SKM-1 treated with dmso at 0.1 percent for 144 hours (cell line): ENCODE measurements around the gene KCNJ14.
A peak's percentile ranks its signal among the peaks of the same experiment; 100 is the strongest.

Source experiments
- DNase-seq: peaks from one replicate; lab custom pipeline; 2025; ENCODE audit not compliant: unreplicated experiment; lab: John Stamatoyannopoulos, UW

Gene KCNJ14

GRCh38 chr19:48445256-48445605 lies 10.1 kb upstream of the KCNJ14 start:
- peak; percentile 46 for DNase-seq

GRCh38 chr19:48445606-48446481 lies 9.5 kb upstream of the KCNJ14 start, which contains the start of gene GRWD1:
Gene GRWD1 (plus strand): TSS chr19:48445983. CDS start chr19:48446006, 23 bp downstream.
- peak; percentile 84 for DNase-seq

GRCh38 chr19:48446579-48446978 lies 8.8 kb upstream of the KCNJ14 start:
- no peak for DNase-seq

DNA sequence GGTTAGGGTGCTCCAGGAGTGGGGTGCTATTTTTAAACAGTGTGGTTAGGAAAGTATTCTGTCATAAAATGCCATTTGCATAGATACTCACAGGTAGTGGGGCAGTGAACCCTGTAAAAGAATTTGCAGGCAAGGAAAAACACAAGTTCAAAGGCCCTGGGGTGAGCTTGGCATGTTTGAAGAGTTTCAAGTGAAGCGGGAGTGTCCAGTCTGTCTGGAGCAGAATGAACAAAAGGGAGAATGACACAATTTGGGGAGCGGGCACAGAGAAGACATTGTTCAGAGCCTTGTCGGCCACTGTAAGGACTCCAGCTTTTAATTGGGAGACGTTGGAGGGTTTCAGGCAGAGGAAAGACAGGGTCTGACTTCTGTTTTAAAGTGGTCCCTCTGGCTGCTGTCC lies 6.8 kb upstream of the KCNJ14 start:
- no peak for DNase-seq

DNA sequence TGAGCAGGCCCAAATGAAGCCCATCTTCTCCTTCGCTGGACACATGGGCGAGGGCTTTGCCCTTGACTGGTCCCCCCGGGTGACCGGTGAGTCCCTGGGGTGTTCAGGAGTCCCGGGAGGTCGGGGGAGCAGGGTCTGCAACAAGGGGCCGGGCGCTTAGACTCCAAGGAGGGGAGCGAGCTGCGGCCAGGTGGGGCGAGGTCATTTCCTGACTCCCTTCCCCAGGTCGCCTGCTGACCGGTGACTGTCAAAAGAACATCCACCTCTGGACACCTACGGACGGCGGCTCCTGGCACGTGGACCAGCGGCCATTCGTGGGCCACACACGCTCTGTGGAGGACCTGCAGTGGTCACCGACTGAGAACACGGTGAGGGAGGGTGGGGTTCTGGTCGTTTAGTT lies 4.9 kb upstream of the KCNJ14 start:
- no peak for DNase-seq

GRCh38 chr19:48450863-48451262 lies 4.5 kb upstream of the KCNJ14 start:
- no peak for DNase-seq

- no peak for DNase-seq
Observed at GRCh38 chr19:48451624-48452023, 3.8 kb upstream of the KCNJ14 start.

DNA sequence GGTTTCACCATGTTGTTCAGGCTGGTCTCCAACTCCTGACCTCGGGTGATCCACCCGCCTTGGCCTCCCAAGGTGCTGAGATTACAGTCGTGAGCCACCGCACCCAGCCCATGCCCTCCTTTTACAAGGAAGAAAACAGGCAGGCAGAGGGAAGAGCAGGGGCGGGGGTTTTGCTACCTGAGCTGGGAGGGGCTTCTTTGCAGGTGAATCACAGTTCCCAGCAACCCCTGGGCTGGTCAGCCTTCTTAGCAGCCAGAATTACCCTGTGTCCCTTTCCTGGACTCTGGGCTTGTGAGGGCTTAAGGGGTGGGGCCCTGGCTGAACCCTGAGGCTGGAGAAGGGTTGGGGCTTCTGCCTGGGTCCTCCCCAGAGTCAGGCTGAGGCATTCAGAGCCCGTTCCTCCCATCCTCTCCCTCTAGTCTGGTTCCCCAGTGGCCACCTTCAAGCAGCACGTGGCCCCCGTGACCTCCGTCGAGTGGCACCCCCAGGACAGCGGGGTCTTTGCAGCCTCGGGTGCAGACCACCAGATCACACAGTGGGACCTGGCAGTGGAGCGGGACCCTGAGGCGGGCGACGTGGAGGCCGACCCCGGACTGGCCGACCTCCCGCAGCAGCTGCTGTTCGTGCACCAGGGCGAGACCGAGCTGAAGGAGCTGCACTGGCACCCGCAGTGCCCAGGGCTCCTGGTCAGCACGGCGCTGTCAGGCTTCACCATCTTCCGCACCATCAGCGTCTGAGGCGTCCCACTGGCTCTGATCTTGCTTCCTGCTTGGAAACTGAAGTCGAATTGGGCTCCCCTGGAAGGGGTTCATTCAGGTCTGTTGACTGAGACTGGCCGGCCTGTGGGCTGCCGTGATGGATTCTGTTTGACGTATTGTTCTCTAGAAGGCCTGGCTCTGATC lies 2.8 kb upstream of the KCNJ14 start:
- no peak for DNase-seq

- DNase-seq, result no peak
Observed at GRCh38 chr19:48454150-48454730, 1.1 kb upstream of the KCNJ14 start.

DNA sequence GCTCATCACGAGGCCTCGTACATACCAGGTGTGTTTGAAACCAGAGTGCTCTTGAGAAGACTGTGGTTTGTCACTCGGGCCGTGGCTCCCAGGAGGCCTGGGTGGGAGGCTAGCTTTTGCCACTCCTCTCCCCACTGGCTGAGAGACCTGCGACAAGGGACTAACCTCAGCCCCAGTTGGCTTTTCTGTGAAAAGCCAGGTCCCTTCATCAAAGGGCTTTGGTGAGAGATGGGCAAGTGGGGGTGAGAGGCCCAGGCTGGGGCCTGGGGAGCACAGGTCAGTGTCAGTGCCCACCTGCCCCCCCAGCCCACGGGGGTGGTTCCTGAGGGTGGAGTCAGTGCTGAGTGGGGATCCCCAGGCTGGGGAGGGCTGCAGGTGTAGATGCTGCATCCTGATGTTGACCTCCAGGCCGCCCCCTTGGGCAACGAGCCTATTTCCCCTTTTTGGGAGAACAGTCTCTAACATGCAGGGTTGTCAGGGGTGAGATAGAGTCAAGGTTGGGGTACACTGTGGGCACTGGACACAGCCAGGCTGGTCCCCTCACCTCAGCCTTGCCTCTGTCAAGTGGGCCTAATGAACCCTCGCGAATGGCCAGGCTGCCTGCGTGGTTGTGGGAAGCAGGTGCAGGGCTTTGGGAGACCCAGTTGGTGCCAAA lies 661 bp downstream of the KCNJ14 start:
- DNase-seq, result no peak

DNA sequence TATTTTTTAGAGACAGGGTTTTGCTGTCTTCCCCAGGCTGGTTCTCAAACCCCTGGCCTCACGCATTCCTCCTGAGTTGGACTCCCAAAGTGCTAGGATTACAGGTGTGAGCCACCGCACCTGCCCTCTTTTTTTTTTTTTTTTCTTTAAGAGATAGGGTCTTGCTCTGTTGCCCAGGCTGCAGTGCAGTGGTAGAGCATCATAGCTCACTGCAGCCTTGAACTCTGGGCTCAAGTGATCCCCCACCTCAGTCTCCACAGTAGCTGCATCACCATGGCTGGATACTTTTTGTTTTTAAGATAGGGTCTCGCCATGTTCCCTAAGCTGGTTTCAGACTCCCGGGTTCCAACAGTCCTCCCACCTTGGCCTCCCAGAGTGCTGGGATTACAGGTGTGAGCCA lies 1.5 kb downstream of the KCNJ14 start:
- no peak for DNase-seq

GRCh38 chr19:48458016-48458415 lies 2.6 kb downstream of the KCNJ14 start:
- no peak for DNase-seq

DNA sequence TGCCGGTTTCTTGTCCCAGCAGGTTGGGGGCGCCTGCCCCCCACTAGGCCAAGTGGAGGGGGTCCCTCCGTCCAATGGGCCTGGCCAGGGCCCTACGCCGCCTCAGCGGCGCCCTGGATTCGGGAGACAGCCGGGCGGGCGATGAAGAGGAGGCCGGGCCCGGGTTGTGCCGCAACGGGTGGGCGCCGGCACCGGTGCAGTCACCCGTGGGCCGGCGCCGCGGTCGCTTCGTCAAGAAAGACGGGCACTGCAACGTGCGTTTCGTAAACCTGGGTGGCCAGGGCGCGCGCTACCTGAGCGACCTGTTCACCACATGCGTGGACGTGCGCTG lies 6.2 kb downstream of the KCNJ14 start:
- no peak for DNase-seq

DNA sequence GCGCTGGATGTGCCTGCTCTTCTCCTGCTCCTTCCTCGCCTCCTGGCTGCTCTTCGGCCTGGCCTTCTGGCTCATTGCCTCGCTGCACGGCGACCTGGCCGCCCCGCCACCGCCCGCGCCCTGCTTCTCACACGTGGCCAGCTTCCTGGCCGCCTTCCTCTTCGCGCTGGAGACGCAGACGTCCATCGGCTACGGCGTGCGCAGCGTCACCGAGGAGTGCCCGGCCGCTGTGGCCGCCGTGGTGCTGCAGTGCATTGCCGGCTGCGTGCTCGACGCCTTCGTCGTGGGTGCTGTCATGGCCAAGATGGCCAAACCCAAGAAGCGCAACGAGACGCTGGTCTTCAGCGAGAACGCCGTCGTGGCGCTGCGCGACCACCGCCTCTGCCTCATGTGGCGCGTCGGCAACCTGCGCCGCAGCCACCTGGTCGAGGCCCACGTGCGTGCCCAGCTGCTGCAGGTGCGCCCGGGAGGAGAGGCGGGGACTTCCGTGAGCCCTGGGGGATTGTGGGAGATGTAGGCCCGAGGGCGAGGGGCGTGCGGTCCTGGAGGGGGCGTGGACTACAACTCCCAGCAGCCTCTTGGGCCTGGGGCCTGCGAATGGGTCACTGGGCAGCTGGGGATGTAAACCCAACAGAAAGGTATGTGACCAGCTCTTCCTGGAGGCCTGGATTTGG lies 6.7 kb downstream of the KCNJ14 start:
- DNase-seq, result no peak

- no peak for DNase-seq
Observed at GRCh38 chr19:48465215-48465614, 9.8 kb downstream of the KCNJ14 start.

GRCh38 chr19:48466561-48467325 lies 11.4 kb downstream of the KCNJ14 start:
- DNase-seq, result no peak

DNA sequence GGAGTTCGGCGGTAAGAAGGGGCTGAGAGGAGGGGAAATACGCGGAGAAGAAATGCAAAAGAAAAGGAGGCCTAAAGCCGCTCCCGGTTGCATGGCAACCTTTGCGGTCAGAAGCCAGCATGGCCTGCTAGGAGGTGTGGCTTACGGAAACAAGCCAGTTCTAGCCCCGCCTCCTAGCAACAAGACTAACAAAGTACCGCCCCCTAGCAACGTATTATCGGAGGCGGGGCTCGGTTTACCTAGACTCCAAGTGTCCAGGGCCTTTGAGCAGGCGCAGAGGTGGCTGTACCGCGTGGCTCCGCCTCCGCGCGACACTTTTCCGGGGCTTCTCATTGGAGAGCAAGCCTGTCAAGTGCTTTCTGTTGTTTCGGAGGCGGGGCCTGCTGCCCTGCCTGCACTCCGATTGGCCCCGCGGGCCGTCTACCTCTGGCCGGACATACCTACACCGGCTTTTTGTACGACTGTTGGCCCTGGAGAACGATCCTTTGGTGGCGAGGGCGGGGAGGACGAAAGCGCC lies 13.5 kb downstream of the KCNJ14 start:
- DNase-seq, result peak; percentile 99

GRCh38 chr19:48469289-48469881 lies 14.0 kb downstream of the KCNJ14 start, which contains the start of gene CYTH2:
Gene CYTH2 (plus strand): TSS chr19:48469369. CDS start chr19:48469508, 139 bp downstream.
- DNase-seq, result peak; percentile 20
